ENCODE data around the gene CDK8.
"Not testable (repeated sequence)": the region's sequence is repeated elsewhere in the genome, so short reads cannot be mapped to it uniquely, and the experiment has no call there.

Gene CDK8

GRCh38 chr13:26312019-26312418 lies 58.1 kb downstream of the CDK8 start:
- not testable (repeated sequence) for DNase-seq, H3K27ac Mint-ChIP-seq, H3K27me3 Mint-ChIP-seq, H3K9me3 Mint-ChIP-seq, H3K4me3 Mint-ChIP-seq
- Mint-ChIP-seq H3K4me1 (ENCODE audit: low read depth) (peaks cover 55% of the 10 kb centered on the region), H3K36me3 (ENCODE audit: low read depth) (peaks cover 17% of the 10 kb centered on the region)

GRCh38 chr13:26316095-26316494 lies 62.2 kb downstream of the CDK8 start:
- H3K36me3 Mint-ChIP-seq (ENCODE audit: low read depth) = peaks cover 12% of the 10 kb centered on the region
- not testable (repeated sequence) for H3K27me3 Mint-ChIP-seq, H3K9me3 Mint-ChIP-seq, H3K27ac Mint-ChIP-seq, H3K4me3 Mint-ChIP-seq, DNase-seq
- H3K4me1 Mint-ChIP-seq (ENCODE audit: low read depth) = peaks cover 56% of the 10 kb centered on the region

- no peak for DNase-seq
- H3K9me3 Mint-ChIP-seq = no peaks in the 10 kb centered on the region
- H3K27ac Mint-ChIP-seq = no peak overlapping the region
- no peaks in the 10 kb centered on the region for H3K36me3 Mint-ChIP-seq (ENCODE audit: low read depth)
- H3K27me3 Mint-ChIP-seq = no peaks in the 10 kb centered on the region
- peaks cover 60% of the 10 kb centered on the region for H3K4me1 Mint-ChIP-seq (ENCODE audit: low read depth)
- H3K4me3 Mint-ChIP-seq = no peak overlapping the region
Measured at GRCh38 chr13:26320766-26321165, 66.8 kb downstream of the CDK8 start.

GRCh38 chr13:26323127-26323526 lies 69.2 kb downstream of the CDK8 start:
- Mint-ChIP-seq H3K9me3 (no peaks in the 10 kb centered on the region), H3K27ac (no peak overlapping the region)

GRCh38 chr13:26323764-26324163 lies 69.8 kb downstream of the CDK8 start:
- DNase-seq = no peak
- H3K36me3 Mint-ChIP-seq (ENCODE audit: low read depth) = no peaks in the 10 kb centered on the region
- peaks cover 65% of the 10 kb centered on the region for H3K4me1 Mint-ChIP-seq (ENCODE audit: low read depth)
- peaks cover 2% of the 10 kb centered on the region for H3K9me3 Mint-ChIP-seq
- no peaks in the 10 kb centered on the region for H3K27me3 Mint-ChIP-seq
- no peak overlapping the region for H3K27ac Mint-ChIP-seq
- H3K4me3 Mint-ChIP-seq = no peak overlapping the region

More at GRCh38 chr13:26323127-26323526, 69.2 kb downstream of the CDK8 start:
- Mint-ChIP-seq H3K4me3 (no peak overlapping the region), H3K4me1 (ENCODE audit: low read depth) (peaks cover 65% of the 10 kb centered on the region), H3K27me3 (no peaks in the 10 kb centered on the region), H3K36me3 (ENCODE audit: low read depth) (no peaks in the 10 kb centered on the region)
- no peak for DNase-seq

- Mint-ChIP-seq H3K4me1 (ENCODE audit: low read depth) (peaks cover 65% of the 10 kb centered on the region), H3K9me3 (peaks cover 3% of the 10 kb centered on the region), H3K36me3 (ENCODE audit: low read depth) (no peaks in the 10 kb centered on the region), H3K27ac (no peak overlapping the region), H3K27me3 (no peaks in the 10 kb centered on the region), H3K4me3 (no peak overlapping the region)
- DNase-seq = no peak
Measured at GRCh38 chr13:26324294-26324693, 70.4 kb downstream of the CDK8 start.

- H3K36me3 Mint-ChIP-seq (ENCODE audit: low read depth) = peaks cover 2% of the 10 kb centered on the region
- H3K9me3 Mint-ChIP-seq = peaks cover 3% of the 10 kb centered on the region
- no peaks in the 10 kb centered on the region for H3K27me3 Mint-ChIP-seq
- no peak overlapping the region for H3K4me3 Mint-ChIP-seq
- no peak overlapping the region for H3K27ac Mint-ChIP-seq
- H3K4me1 Mint-ChIP-seq (ENCODE audit: low read depth) = peaks cover 64% of the 10 kb centered on the region
- no peak for DNase-seq
Measured at GRCh38 chr13:26324867-26325266, 70.9 kb downstream of the CDK8 start.

- Mint-ChIP-seq H3K4me1 (ENCODE audit: low read depth) (peaks cover 65% of the 10 kb centered on the region), H3K9me3 (peaks cover 3% of the 10 kb centered on the region), H3K27ac (no peak overlapping the region), H3K4me3 (no peak overlapping the region), H3K27me3 (no peaks in the 10 kb centered on the region), H3K36me3 (ENCODE audit: low read depth) (peaks cover 6% of the 10 kb centered on the region)
- no peak for DNase-seq
Measured at GRCh38 chr13:26325876-26326275, 71.9 kb downstream of the CDK8 start.

GRCh38 chr13:26326562-26326961 lies 72.6 kb downstream of the CDK8 start:
- peaks cover 3% of the 10 kb centered on the region for H3K9me3 Mint-ChIP-seq
- H3K27me3 Mint-ChIP-seq = no peaks in the 10 kb centered on the region
- H3K4me3 Mint-ChIP-seq = no peak overlapping the region
- H3K27ac Mint-ChIP-seq = peak overlapping the region; percentile 2
- DNase-seq = no peak
- peaks cover 68% of the 10 kb centered on the region for H3K4me1 Mint-ChIP-seq (ENCODE audit: low read depth)
- peaks cover 6% of the 10 kb centered on the region for H3K36me3 Mint-ChIP-seq (ENCODE audit: low read depth)

GRCh38 chr13:26327940-26328725 lies 74.2 kb downstream of the CDK8 start:
- Mint-ChIP-seq H3K36me3 (ENCODE audit: low read depth) (peaks cover 6% of the 10 kb centered on the region), H3K27ac (no peak overlapping the region), H3K27me3 (no peaks in the 10 kb centered on the region), H3K4me1 (ENCODE audit: low read depth) (peaks cover 61% of the 10 kb centered on the region), H3K9me3 (peaks cover 3% of the 10 kb centered on the region), H3K4me3 (no peak overlapping the region)
- no peak for DNase-seq

- no peak overlapping the region for H3K4me3 Mint-ChIP-seq
- DNase-seq = no peak
- no peaks in the 10 kb centered on the region for H3K27me3 Mint-ChIP-seq
- no peak overlapping the region for H3K27ac Mint-ChIP-seq
- no peaks in the 10 kb centered on the region for H3K9me3 Mint-ChIP-seq
- peaks cover 27% of the 10 kb centered on the region for H3K4me1 Mint-ChIP-seq (ENCODE audit: low read depth)
- H3K36me3 Mint-ChIP-seq (ENCODE audit: low read depth) = peaks cover 3% of the 10 kb centered on the region
Measured at GRCh38 chr13:26335158-26335557, 81.2 kb downstream of the CDK8 start.

GRCh38 chr13:26340807-26341206 lies 86.9 kb downstream of the CDK8 start:
- Mint-ChIP-seq H3K36me3 (ENCODE audit: low read depth) (peaks cover 20% of the 10 kb centered on the region), H3K9me3 (no peaks in the 10 kb centered on the region), H3K4me3 (no peak overlapping the region), H3K27me3 (no peaks in the 10 kb centered on the region), H3K27ac (no peak overlapping the region), H3K4me1 (ENCODE audit: low read depth) (no peaks in the 10 kb centered on the region)
- DNase-seq = no peak

- H3K4me3 Mint-ChIP-seq = no peak overlapping the region
- no peak overlapping the region for H3K27ac Mint-ChIP-seq
- peaks cover 23% of the 10 kb centered on the region for H3K36me3 Mint-ChIP-seq (ENCODE audit: low read depth)
- no peaks in the 10 kb centered on the region for H3K4me1 Mint-ChIP-seq (ENCODE audit: low read depth)
- no peaks in the 10 kb centered on the region for H3K27me3 Mint-ChIP-seq
- H3K9me3 Mint-ChIP-seq = no peaks in the 10 kb centered on the region
- DNase-seq = no peak
Measured at GRCh38 chr13:26342898-26343297, 89.0 kb downstream of the CDK8 start.

- no peaks in the 10 kb centered on the region for H3K9me3 Mint-ChIP-seq
- DNase-seq = no peak
- no peaks in the 10 kb centered on the region for H3K27me3 Mint-ChIP-seq
- H3K27ac Mint-ChIP-seq = no peak overlapping the region
- H3K36me3 Mint-ChIP-seq (ENCODE audit: low read depth) = peaks cover 27% of the 10 kb centered on the region
- no peaks in the 10 kb centered on the region for H3K4me1 Mint-ChIP-seq (ENCODE audit: low read depth)
- H3K4me3 Mint-ChIP-seq = no peak overlapping the region
Measured at GRCh38 chr13:26343816-26344215, 89.9 kb downstream of the CDK8 start.

GRCh38 chr13:26344980-26345379 lies 91.1 kb downstream of the CDK8 start:
- Mint-ChIP-seq H3K4me1 (ENCODE audit: low read depth) (no peaks in the 10 kb centered on the region), H3K9me3 (no peaks in the 10 kb centered on the region), H3K36me3 (ENCODE audit: low read depth) (peaks cover 33% of the 10 kb centered on the region), H3K27ac (no peak overlapping the region), H3K27me3 (no peaks in the 10 kb centered on the region), H3K4me3 (no peak overlapping the region)
- no peak for DNase-seq

Data from activated T-cell treated with anti-CD3 and anti-CD28 coated beads, Interleukin-2, amount 50 U/mL, for 24 hours (primary cell).